ENCODE measurements around the gene SMARCB1.

Gene SMARCB1

DNA sequence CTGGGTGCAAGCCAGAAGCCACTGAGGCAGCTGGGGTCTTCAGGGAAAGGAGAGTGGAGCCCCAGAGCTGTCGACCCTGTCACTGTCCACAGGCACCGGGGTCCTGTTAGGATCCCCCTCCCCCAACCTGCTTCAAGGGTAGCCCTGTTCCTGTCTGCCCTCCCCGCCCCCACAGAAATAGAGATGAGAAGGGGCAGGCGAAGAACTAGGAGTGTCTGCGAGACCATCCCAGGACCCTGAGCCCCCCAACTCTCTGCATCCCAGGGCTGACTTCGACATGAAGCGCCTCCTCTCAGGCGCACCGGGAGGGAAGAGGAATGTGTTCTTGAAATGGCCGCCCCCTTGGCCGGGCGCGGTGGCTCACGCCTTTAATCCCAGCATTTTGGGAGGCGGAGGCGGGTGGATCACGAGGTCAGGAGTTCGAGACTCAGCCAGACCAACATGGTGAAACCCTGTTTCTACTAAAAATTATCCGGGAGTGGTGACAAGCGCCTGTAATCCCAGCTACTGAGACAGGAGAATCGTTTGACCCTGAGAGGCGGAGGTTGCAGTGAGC lies 35.2 kb upstream of the SMARCB1 start:
- Histone ChIP-seq H3F3A (ENCODE audit: insufficient read depth, low read length) (peaks cover 3% of the 10 kb centered on the region; the same call in 1 of the 2 replicates), H3K27ac (ENCODE audit: low read length) (peak overlapping the region; percentile 64), H3K36me3 (replicated peaks; ENCODE audit: insufficient read depth, low read length) (no peaks in the 10 kb centered on the region), H3K4me3 (ENCODE audit: low read length) (peak overlapping the region; percentile 79), H3K27me3 (replicated peaks; ENCODE audit: insufficient read depth, low read length) (no peaks in the 10 kb centered on the region), H3K9me3 (replicated peaks; ENCODE audit: insufficient read depth, low read length) (no peaks in the 10 kb centered on the region), H3K4me1 (ENCODE audit: low read length) (peaks cover 5% of the 10 kb centered on the region; the same call in 1 of the 2 replicates), H2AFZ (ENCODE audit: low read length) (peak overlapping the region; percentile 77), H3K9me2 (replicated peaks; ENCODE audit: insufficient read depth, low read length) (no peaks in the 10 kb centered on the region), H3K79me2 (ENCODE audit: low read length) (no peaks in the 10 kb centered on the region), H3K4me2 (ENCODE audit: low read depth, low read length) (peak overlapping the region; percentile 71), H3K9ac (ENCODE audit: low read length) (peak overlapping the region; percentile 80), H4K20me1 (ENCODE audit: insufficient read depth, low read length) (no peaks in the 10 kb centered on the region)
- DNase-seq, result no peak
- TF ChIP-seq EZH2 (optimal IDR thresholded peaks at IDR 0.05; ENCODE audit: low read depth, low read length) (no peak), EZH2phosphoT487 (IDR thresholded peaks at IDR 0.05; ENCODE audit: low read length) (no peak)
- TF ChIP-seq, protein P1, sequence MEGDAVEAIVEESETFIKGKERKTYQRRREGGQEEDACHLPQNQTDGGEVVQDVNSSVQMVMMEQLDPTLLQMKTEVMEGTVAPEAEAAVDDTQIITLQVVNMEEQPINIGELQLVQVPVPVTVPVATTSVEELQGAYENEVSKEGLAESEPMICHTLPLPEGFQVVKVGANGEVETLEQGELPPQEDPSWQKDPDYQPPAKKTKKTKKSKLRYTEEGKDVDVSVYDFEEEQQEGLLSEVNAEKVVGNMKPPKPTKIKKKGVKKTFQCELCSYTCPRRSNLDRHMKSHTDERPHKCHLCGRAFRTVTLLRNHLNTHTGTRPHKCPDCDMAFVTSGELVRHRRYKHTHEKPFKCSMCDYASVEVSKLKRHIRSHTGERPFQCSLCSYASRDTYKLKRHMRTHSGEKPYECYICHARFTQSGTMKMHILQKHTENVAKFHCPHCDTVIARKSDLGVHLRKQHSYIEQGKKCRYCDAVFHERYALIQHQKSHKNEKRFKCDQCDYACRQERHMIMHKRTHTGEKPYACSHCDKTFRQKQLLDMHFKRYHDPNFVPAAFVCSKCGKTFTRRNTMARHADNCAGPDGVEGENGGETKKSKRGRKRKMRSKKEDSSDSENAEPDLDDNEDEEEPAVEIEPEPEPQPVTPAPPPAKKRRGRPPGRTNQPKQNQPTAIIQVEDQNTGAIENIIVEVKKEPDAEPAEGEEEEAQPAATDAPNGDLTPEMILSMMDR (IDR thresholded peaks at IDR 0.05; ENCODE audit: low read length), result no peak

DNA sequence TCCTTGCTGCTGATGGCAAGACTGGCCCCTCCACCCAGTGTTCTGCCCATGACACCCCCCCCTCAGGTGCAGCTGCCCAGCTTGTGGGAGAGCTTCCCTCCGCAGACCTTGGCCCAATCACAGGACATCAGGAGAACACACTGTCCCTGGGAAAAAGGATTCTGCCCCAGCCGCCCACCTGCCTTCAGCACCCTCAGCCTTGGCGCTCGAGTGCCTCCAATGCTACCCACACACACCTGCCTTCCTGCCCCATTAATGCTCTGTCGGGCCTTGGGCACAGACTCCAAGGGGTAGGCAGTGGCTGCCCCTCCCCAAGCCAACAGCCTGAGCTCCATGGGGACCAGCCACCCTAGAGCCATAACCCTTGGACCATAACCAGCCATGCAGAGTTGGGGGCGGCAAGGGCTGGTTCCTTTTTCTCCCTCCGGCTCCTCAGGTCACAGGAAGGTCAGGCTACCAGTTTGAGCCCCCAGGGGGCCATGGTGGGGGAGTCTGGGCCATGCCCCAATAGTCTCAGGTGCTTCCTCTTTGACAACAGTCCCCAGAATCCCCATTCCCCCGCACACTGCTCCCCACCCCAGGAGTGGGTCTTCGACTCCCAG lies 34.6 kb upstream of the SMARCB1 start:
- H3K36me3 ChIP-seq (replicated peaks; ENCODE audit: insufficient read depth, low read length), result no peaks in the 10 kb centered on the region
- H3K4me3 ChIP-seq (ENCODE audit: low read length), result peak overlapping the region; percentile 79
- H3K9me3 ChIP-seq (replicated peaks; ENCODE audit: insufficient read depth, low read length), result no peaks in the 10 kb centered on the region
- no peak for DNase-seq
- H3K79me2 ChIP-seq (ENCODE audit: low read length), result no peaks in the 10 kb centered on the region
- peaks cover 5% of the 10 kb centered on the region; the same call in 1 of the 2 replicates for H3K4me1 ChIP-seq (ENCODE audit: low read length)
- peak overlapping the region; percentile 71; the same call in 1 of the 2 replicates for H3K4me2 ChIP-seq (ENCODE audit: low read depth, low read length)
- no peaks in the 10 kb centered on the region for H3K9me2 ChIP-seq (replicated peaks; ENCODE audit: insufficient read depth, low read length)
- no peak overlapping the region for H2AFZ ChIP-seq (ENCODE audit: low read length)
- H3K9ac ChIP-seq (ENCODE audit: low read length), result no peak overlapping the region
- H3K27me3 ChIP-seq (replicated peaks; ENCODE audit: insufficient read depth, low read length), result no peaks in the 10 kb centered on the region
- TF ChIP-seq, protein P1 (IDR thresholded peaks at IDR 0.05; ENCODE audit: low read length), result no peak
- TF ChIP-seq EZH2phosphoT487 (IDR thresholded peaks at IDR 0.05; ENCODE audit: low read length), result no peak
- TF ChIP-seq EZH2 (optimal IDR thresholded peaks at IDR 0.05; ENCODE audit: low read depth, low read length), result no peak
- H4K20me1 ChIP-seq (ENCODE audit: insufficient read depth, low read length), result no peaks in the 10 kb centered on the region
- no peak overlapping the region for H3K27ac ChIP-seq (ENCODE audit: low read length)
- H3F3A ChIP-seq (ENCODE audit: insufficient read depth, low read length), result peaks cover 3% of the 10 kb centered on the region; the same call in 1 of the 2 replicates

DNA sequence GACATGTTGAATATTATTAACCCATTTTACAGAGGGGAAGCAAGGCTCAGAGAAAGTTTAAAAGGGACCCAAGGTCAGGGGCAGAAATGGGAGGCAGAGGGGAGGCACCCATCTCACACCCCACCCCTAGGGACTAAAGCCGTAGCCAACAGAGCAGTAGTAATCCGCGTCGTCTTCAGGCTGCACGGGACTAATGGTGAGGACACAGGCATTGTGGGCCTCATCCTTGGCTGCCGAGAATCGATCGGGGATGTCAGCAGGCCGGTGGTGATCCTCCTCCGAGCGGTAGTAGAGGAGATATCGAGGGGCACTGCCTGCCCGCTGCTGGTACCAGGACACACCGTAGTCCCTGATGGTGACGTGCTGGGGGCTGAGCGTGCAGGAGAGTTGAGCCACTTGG lies 34.0 kb upstream of the SMARCB1 start:
- Histone ChIP-seq H3K27ac (ENCODE audit: low read length) (no peak overlapping the region), H4K20me1 (ENCODE audit: insufficient read depth, low read length) (no peaks in the 10 kb centered on the region), H3K9me3 (replicated peaks; ENCODE audit: insufficient read depth, low read length) (no peaks in the 10 kb centered on the region), H3K79me2 (ENCODE audit: low read length) (no peaks in the 10 kb centered on the region), H3K4me2 (ENCODE audit: low read depth, low read length) (no peak overlapping the region), H3K36me3 (replicated peaks; ENCODE audit: insufficient read depth, low read length) (no peaks in the 10 kb centered on the region), H3K9ac (ENCODE audit: low read length) (no peak overlapping the region), H3K4me3 (ENCODE audit: low read length) (no peak overlapping the region), H3K27me3 (replicated peaks; ENCODE audit: insufficient read depth, low read length) (no peaks in the 10 kb centered on the region), H3K9me2 (replicated peaks; ENCODE audit: insufficient read depth, low read length) (no peaks in the 10 kb centered on the region), H3K4me1 (ENCODE audit: low read length) (peaks cover 5% of the 10 kb centered on the region; the same call in 1 of the 2 replicates), H3F3A (ENCODE audit: insufficient read depth, low read length) (peaks cover 3% of the 10 kb centered on the region; the same call in 1 of the 2 replicates), H2AFZ (ENCODE audit: low read length) (no peak overlapping the region)
- no peak for DNase-seq
- TF ChIP-seq, protein P1 (IDR thresholded peaks at IDR 0.05; ENCODE audit: low read length), result no peak
- TF ChIP-seq EZH2 (optimal IDR thresholded peaks at IDR 0.05; ENCODE audit: low read depth, low read length), result no peak
- no peak for TF ChIP-seq EZH2phosphoT487 (IDR thresholded peaks at IDR 0.05; ENCODE audit: low read length)
